ENCODE measurements around the gene RAPGEF5.

The RAPGEF5 gene

GRCh38 chr7:22348379-22348778, 8.6 kb downstream of the RAPGEF5 start:
- Histone ChIP-seq H3K4me2 (ENCODE audit: low read depth, low read length) (no peak overlapping the region), H3K27ac (ENCODE audit: low read length) (no peak overlapping the region), H3K4me1 (ENCODE audit: low read length) (peaks cover 36% of the 10 kb centered on the region), H3K4me3 (ENCODE audit: low read length) (no peak overlapping the region), H4K20me1 (ENCODE audit: insufficient read depth, low read length) (no peaks in the 10 kb centered on the region), H3K79me2 (ENCODE audit: low read length) (peaks cover 83% of the 10 kb centered on the region), H3K9me3 (replicated peaks; ENCODE audit: insufficient read depth, low read length) (no peaks in the 10 kb centered on the region), H3K36me3 (replicated peaks; ENCODE audit: insufficient read depth, low read length) (no peaks in the 10 kb centered on the region), H3K9ac (ENCODE audit: low read length) (no peak overlapping the region), H3K27me3 (replicated peaks; ENCODE audit: insufficient read depth, low read length) (no peaks in the 10 kb centered on the region), H3F3A (ENCODE audit: insufficient read depth, low read length) (peaks cover 26% of the 10 kb centered on the region), H3K9me2 (replicated peaks; ENCODE audit: insufficient read depth, low read length) (no peaks in the 10 kb centered on the region), H2AFZ (ENCODE audit: low read length) (no peak overlapping the region)
- no peak for TF ChIP-seq EZH2 (optimal IDR thresholded peaks at IDR 0.05; ENCODE audit: low read depth, low read length)
- DNase-seq = no peak

GRCh38 chr7:22346383-22347107, 10.4 kb downstream of the RAPGEF5 start:
- H3K79me2 ChIP-seq (ENCODE audit: low read length) = peaks cover 77% of the 10 kb centered on the region
- DNase-seq = no peak
- H3K4me3 ChIP-seq (ENCODE audit: low read length) = no peak overlapping the region
- no peak overlapping the region for H2AFZ ChIP-seq (ENCODE audit: low read length)
- no peaks in the 10 kb centered on the region for H3K27me3 ChIP-seq (replicated peaks; ENCODE audit: insufficient read depth, low read length)
- no peak overlapping the region for H3K27ac ChIP-seq (ENCODE audit: low read length)
- no peak overlapping the region for H3K9ac ChIP-seq (ENCODE audit: low read length)
- peaks cover 21% of the 10 kb centered on the region for H3K4me1 ChIP-seq (ENCODE audit: low read length)
- H3F3A ChIP-seq (ENCODE audit: insufficient read depth, low read length) = peaks cover 15% of the 10 kb centered on the region
- H3K9me2 ChIP-seq (replicated peaks; ENCODE audit: insufficient read depth, low read length) = no peaks in the 10 kb centered on the region
- no peaks in the 10 kb centered on the region for H4K20me1 ChIP-seq (ENCODE audit: insufficient read depth, low read length)
- no peak overlapping the region for H3K4me2 ChIP-seq (ENCODE audit: low read depth, low read length)
- no peak for TF ChIP-seq CTCF (IDR thresholded peaks at IDR 0.05; ENCODE audit: low read length)
- TF ChIP-seq EZH2phosphoT487 (IDR thresholded peaks at IDR 0.05; ENCODE audit: low read length) = no peak
- no peak for TF ChIP-seq EZH2 (optimal IDR thresholded peaks at IDR 0.05; ENCODE audit: low read depth, low read length)
- no peaks in the 10 kb centered on the region for H3K36me3 ChIP-seq (replicated peaks; ENCODE audit: insufficient read depth, low read length)
- no peaks in the 10 kb centered on the region for H3K9me3 ChIP-seq (replicated peaks; ENCODE audit: insufficient read depth, low read length)

GRCh38 chr7:22344655-22345054, 12.3 kb downstream of the RAPGEF5 start:
- TF ChIP-seq CTCF (IDR thresholded peaks at IDR 0.05; ENCODE audit: low read length) (no peak), EZH2 (optimal IDR thresholded peaks at IDR 0.05; ENCODE audit: low read depth, low read length) (no peak), EZH2phosphoT487 (IDR thresholded peaks at IDR 0.05; ENCODE audit: low read length) (no peak)
- Histone ChIP-seq H4K20me1 (ENCODE audit: insufficient read depth, low read length) (no peaks in the 10 kb centered on the region), H3K4me1 (ENCODE audit: low read length) (peaks cover 7% of the 10 kb centered on the region), H3K79me2 (ENCODE audit: low read length) (peaks cover 75% of the 10 kb centered on the region), H2AFZ (ENCODE audit: low read length) (no peak overlapping the region), H3K4me3 (ENCODE audit: low read length) (no peak overlapping the region), H3K27ac (ENCODE audit: low read length) (no peak overlapping the region), H3K36me3 (replicated peaks; ENCODE audit: insufficient read depth, low read length) (no peaks in the 10 kb centered on the region), H3K9ac (ENCODE audit: low read length) (no peak overlapping the region), H3F3A (ENCODE audit: insufficient read depth, low read length) (no peaks in the 10 kb centered on the region), H3K9me2 (replicated peaks; ENCODE audit: insufficient read depth, low read length) (no peaks in the 10 kb centered on the region), H3K9me3 (replicated peaks; ENCODE audit: insufficient read depth, low read length) (no peaks in the 10 kb centered on the region), H3K27me3 (replicated peaks; ENCODE audit: insufficient read depth, low read length) (no peaks in the 10 kb centered on the region), H3K4me2 (ENCODE audit: low read depth, low read length) (no peak overlapping the region)
- DNase-seq = no peak

GRCh38 chr7:22343612-22344011, 13.3 kb downstream of the RAPGEF5 start:
- no peak for DNase-seq
- no peaks in the 10 kb centered on the region for H4K20me1 ChIP-seq (ENCODE audit: insufficient read depth, low read length)
- peaks cover 3% of the 10 kb centered on the region; the same call in 1 of the 2 replicates for H3K4me1 ChIP-seq (ENCODE audit: low read length)
- H3K9ac ChIP-seq (ENCODE audit: low read length) = no peak overlapping the region
- H3K36me3 ChIP-seq (replicated peaks; ENCODE audit: insufficient read depth, low read length) = no peaks in the 10 kb centered on the region
- no peaks in the 10 kb centered on the region for H3K9me2 ChIP-seq (replicated peaks; ENCODE audit: insufficient read depth, low read length)
- no peaks in the 10 kb centered on the region for H3F3A ChIP-seq (ENCODE audit: insufficient read depth, low read length)
- TF ChIP-seq EZH2phosphoT487 (IDR thresholded peaks at IDR 0.05; ENCODE audit: low read length) (no peak), EZH2 (optimal IDR thresholded peaks at IDR 0.05; ENCODE audit: low read depth, low read length) (no peak), CTCF (IDR thresholded peaks at IDR 0.05; ENCODE audit: low read length) (no peak)
- no peak overlapping the region for H3K4me2 ChIP-seq (ENCODE audit: low read depth, low read length)
- no peak overlapping the region for H2AFZ ChIP-seq (ENCODE audit: low read length)
- H3K79me2 ChIP-seq (ENCODE audit: low read length) = peaks cover 67% of the 10 kb centered on the region
- no peak overlapping the region for H3K4me3 ChIP-seq (ENCODE audit: low read length)
- no peak overlapping the region for H3K27ac ChIP-seq (ENCODE audit: low read length)
- H3K9me3 ChIP-seq (replicated peaks; ENCODE audit: insufficient read depth, low read length) = no peaks in the 10 kb centered on the region
- H3K27me3 ChIP-seq (replicated peaks; ENCODE audit: insufficient read depth, low read length) = no peaks in the 10 kb centered on the region
